Islet of Langerhans (tissue), 1 donor: ENCODE results near the gene MCC.

Experiments used
- FAIRE-seq: peaks from one replicate; lab custom pipeline; 2011; peaks lifted over from hg19 to GRCh38; lab: Jason Lieb, UNC

MCC gene

DNA sequence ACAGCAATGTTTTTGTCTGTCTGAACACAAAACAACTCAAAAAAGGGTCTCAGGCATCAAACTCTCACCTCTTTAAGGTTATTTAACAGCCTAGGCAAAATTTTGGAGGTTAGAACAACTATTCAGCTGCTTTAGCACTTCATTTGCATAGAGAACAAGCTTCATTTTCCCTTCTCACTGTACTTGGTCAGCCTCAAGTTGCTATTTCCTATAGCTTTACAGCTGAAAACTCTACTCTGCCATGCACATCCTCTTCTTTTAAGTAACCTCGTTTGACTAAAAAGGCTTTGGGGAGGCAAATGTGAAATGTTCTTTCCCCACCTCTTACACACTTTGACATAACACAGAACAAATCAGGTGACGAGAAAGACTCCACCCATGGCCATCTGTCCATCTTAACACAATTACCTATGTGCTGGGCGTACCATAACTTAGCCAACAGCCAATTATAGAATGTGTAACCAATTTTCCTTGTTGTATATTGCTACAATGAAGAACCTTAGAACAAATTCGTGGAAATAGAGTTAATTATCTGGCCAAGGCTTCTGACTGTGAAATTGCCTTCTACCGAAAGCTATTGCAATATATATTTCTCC is 315.9 kb downstream of the MCC start:
- FAIRE-seq, result no peak

- FAIRE-seq, result no peak
Measured at GRCh38 chr5:113171520-113171919, 316.7 kb downstream of the MCC start.

DNA sequence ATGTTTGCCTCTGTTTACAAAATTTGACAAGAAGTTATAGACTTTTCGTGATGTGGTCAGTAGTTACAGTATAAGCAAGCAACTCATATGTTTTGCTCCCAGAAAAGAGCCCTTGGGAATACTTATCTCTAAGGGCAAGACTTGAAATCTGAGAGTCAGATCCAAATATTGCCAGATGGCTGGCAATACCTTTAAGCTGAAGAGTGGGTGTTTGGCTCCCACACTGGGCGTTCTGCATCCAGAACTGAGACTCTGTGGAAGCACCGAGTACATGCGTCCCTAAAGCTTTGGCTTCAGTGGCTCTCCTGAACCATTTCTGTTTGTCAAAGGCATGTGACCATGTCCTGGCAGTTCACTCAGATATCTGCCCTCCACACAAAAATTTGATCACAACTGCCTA is 317.5 kb downstream of the MCC start:
- FAIRE-seq, result no peak

- FAIRE-seq, result no peak
Measured at GRCh38 chr5:113169720-113170119, 318.5 kb downstream of the MCC start.

DNA sequence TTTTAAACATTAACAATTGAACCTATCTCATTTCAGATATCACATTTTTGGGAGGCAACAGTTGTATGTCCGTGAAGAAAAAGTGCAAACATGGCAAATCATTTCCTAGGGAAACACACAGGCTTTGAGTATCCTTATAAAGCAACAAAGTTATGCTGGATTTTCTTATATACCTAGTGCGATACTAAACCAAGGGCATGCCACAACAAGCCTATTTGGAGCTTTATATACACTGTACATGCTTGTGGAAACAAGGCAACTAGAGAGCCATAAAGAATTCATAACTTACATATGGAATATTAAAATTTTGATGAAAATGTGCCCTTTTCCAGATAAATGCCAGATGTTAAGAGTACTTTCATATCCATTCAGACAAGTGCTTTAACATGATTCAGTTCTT is 320.3 kb downstream of the MCC start:
- no peak for FAIRE-seq

DNA sequence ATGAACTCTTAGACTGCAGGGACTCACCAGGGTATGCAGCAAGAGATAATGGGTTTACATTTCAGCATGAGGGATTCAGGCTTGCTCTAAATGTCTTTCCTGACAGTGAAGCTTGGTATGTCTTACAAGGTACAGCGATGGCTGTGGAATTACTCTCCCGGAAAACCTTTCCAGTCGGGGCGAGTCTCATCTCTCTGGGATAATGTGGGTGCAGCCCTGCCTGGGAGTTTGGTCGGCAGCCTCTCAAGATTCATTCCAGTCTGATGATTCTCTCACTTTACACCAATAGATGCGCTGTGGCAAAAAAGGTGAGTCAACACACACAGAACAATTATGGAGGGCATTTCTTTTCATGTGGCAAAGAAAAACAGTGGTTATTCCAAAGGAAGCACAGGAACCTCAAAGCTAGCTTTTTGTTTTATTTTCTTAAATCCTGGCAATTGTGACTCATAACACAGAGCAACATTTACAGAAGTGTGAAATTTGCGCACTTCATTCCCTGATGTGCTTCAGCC is 321.3 kb downstream of the MCC start:
- peak; percentile 95 for FAIRE-seq

- peak; percentile 66 for FAIRE-seq
Measured at GRCh38 chr5:113166261-113166660, 322.0 kb downstream of the MCC start.

- FAIRE-seq, result no peak
Measured at GRCh38 chr5:113164021-113164420, 324.2 kb downstream of the MCC start.

GRCh38 chr5:113163328-113163727 is 324.9 kb downstream of the MCC start:
- peak; percentile 21 for FAIRE-seq

DNA sequence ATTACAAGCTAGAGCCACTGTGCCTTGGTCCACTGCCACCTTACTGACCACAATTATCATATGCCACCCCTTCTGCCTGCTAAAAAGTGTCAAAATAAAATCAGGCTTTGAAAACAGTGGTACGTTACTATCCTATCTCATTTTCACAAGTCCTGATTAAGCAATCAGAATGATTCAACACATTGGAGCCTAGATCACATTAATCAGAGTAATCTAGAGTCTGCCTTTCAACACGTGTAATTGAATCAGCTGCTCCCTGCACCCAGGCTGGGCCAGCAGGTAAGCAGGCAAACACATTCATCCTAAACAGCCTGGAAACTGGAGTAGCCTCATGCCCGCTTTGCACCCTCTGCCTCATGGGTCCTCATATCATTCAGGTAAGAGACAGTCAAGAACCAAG is 325.5 kb downstream of the MCC start:
- FAIRE-seq, result peak; percentile 89

GRCh38 chr5:113162208-113162607 is 326.0 kb downstream of the MCC start:
- FAIRE-seq, result no peak

- FAIRE-seq, result no peak
Measured at GRCh38 chr5:113161806-113162205, 326.4 kb downstream of the MCC start.

DNA sequence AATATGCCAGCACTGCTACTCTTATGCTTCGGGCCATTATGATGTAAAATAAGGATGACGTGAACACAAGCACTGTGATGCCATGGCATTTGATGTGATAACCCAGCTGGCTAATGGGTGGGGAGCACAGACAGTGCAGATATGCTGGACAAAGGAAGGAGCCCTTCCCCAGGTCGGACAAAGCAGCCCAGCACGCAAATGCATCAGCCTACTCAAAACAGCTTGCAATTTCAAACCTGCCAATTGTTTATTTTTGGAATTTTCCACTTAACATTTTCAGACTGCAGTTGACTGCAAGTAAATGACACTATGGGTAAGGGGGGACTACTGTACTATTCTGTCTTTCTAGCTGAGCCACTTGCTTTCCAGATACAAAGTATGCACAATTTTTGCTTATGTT is 330.4 kb downstream of the MCC start:
- no peak for FAIRE-seq

DNA sequence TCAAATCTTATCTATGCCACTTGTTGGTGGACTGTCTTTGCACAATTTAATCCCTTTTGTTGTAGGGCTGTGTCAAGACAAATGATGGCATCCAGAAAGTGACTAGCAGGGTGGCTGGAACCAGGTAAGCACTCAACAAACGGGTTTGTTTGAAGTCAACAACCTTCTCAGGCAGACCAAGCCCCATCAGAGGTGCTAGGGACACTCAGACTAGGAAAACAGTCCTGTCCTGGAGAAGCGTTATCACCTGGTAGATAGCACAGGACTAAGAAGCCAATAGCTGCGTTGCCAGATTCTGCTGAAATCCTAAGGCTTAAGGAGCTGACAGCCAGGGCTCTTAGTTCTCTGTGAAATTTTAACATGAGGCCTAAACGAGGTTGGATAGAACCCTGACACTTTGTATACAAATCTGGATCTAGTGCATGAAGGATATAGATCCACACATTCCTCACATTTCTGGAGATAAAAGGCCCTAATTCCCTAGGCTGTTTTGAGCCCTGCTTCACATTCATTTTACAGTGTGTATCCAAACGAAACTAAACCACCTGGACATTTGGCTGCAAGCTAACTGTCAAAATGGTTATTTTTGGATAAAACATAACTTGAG is 331.9 kb downstream of the MCC start:
- no peak for FAIRE-seq

DNA sequence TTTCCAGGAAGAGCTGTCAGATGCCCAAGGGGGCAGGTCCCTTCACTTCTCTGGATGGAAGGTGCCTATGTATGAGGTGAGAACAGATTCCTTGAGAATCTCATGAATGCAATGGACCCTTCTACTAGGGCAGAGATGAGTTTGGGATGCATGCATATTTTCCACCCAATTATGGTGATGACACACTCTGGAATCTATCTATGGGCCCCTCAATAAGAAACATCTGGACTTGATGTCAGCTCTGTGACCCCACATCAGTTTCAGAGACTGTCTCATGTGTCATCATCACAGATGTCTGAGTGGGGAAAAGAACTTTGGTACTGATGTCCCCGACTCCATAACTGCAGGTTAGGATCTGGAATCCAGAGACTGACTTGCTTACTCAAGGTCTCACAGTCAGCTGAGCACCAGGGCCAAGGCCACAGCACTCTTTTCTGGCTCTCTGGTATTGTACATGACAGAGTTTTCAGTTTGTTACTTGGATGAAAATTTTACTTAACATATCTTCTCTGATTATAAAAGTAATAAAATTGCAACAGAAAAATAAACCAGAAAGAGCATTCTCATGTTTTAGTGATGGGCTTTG is 334.6 kb downstream of the MCC start:
- FAIRE-seq, result no peak

DNA sequence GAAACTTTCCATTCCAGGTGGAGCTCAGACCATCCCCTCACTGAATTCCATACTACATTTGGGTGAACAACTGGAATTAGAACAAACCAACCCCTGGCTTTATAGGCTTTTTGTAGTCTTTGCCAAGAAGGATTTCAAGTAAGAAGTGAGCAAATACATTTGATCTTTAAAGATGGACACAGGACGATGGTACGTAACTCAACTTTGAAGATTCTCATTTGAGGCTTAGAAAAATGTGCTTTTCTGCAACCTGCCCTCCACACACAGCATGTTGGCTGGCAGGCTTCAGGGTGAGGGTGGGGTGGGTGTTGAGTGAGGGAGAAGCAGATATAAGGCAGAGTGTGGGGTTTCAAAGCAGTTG is 335.9 kb downstream of the MCC start:
- no peak for FAIRE-seq

DNA sequence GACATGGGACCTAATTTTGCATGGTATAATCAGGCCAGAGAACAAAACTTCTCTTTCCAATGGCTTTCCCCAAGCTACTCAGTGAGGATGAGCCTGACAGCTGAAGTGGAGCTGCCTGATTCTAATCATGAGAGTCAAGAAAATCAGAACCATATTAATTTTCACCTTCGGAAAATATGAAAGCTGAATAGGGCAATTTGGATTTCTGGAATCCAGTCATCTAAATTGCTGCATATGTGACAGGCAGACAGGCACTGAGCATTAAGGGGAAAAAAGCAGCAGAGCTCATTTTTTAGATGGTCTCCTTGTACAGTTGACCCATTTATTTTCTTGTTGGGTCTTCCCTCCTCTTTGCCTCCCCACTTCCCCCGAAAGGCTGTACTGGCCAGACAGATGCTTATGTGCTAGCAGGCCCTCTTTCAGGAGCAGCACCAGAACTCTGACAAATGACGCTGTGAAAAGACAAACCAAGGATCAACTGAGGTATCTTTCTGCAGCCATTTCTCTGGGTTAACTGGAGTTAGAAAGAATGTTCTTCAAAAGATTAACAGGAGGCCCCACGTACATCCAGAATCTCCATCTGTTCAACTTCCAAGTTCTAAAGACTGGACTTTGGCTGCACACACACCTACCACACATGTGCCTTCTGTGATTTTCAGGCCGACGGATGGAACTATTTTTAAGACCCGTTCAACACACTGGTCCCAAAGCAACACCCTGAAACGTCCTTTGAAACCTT is 336.4 kb downstream of the MCC start:
- FAIRE-seq, result no peak

- no peak for FAIRE-seq
Measured at GRCh38 chr5:113150821-113151220, 337.4 kb downstream of the MCC start.

- FAIRE-seq, result no peak
Measured at GRCh38 chr5:113150221-113150620, 338.0 kb downstream of the MCC start.

GRCh38 chr5:113147537-113147936 is 340.7 kb downstream of the MCC start:
- no peak for FAIRE-seq

DNA sequence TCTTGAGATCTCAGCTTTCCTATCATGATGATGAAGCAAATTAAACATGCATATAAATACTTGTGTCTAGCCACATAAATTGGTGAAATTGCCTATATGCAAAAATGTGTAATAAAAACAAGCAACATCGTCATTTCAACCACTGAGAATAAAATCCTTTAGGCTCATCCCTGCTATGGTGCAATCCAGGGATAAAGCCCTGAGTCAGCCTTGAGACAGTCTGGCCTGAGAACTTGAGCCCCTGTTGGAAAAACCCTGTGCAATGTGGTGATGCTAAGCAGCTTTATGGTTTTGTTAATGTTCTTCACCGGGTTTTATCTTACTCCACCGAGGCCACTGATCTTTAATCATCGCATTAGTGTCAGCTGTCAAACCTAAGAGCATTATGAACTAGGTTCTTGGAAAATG is 341.1 kb downstream of the MCC start:
- no peak for FAIRE-seq

DNA sequence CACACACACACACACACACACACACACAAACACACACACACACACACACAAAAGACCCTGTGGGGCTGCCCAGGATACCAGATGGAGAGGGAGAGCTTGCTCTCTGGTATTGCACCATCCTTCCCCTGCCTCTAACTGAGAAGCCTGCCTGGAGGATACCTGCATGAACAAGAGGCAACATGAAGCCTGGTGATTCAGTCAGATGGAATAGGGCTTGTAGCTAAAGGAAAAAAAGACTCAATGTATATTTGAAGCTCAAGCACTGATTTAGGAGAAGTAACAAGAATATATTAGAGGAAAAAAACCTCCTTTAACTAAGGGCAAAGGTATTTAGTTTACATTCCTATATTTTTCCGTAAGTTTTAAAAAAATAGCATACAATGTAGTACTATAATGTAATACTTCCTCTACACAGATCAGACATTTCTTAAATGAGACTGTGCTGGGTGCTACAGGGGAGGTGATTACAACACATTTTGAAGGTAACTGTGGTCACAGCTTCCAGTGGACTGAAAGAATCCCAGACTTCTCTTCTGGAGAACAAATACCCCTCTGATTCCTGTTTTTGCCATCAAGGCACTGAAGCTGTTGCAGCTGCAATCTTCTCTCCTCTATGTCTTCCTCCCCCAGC is 342.4 kb downstream of the MCC start:
- FAIRE-seq, result no peak

- FAIRE-seq, result no peak
Measured at GRCh38 chr5:113142186-113142585, 346.1 kb downstream of the MCC start.
